Measurements from ENCODE around the gene NRARP.

Gene NRARP

GRCh38 chr9:137319011-137319738, 17.1 kb upstream of the NRARP start:
- Histone ChIP-seq H3K4me1 (peaks cover 63 to 77% (median 75%) of the 10 kb centered on the region in 10 experiments), H3K9me3 (replicated peaks in 1 of 11) (peaks cover 0 to 20% (median 13%) of the 10 kb centered on the region in 11 experiments; a peak in 16 of 22 replicates), H4K20me1 (no peaks in the 10 kb centered on the region), H3K27me3 (peaks cover 0 to 8% (median 0%) of the 10 kb centered on the region in 11 experiments; a peak in 4 of 22 replicates), H3K4me3 (no peak overlapping the region), H3K4me2 (peak overlapping the region; percentile 81 to 99 (median 95)), H3K9ac (peak overlapping the region in 9 of 11 experiments; percentile 14 to 85 (median 43); a peak in 11 of 22 replicates), H3K27ac (peak overlapping the region in 8 of 11 experiments; percentile 31 to 96 (median 85); a peak in 11 of 22 replicates), H3K36me3 (peaks cover 0 to 7% (median 0%) of the 10 kb centered on the region in 11 experiments; a peak in 3 of 22 replicates)
- TF ChIP-seq Cebpa-rat (IDR thresholded peaks at IDR 0.05) = no peak

GRCh38 chr9:137318602-137319001, 16.5 kb upstream of the NRARP start:
- H3K4me1 ChIP-seq = peaks cover 63 to 83% (median 81%) of the 10 kb centered on the region in 10 experiments

GRCh38 chr9:137317718-137318511, 15.8 kb upstream of the NRARP start:
- Histone ChIP-seq H3K4me1 (peaks cover 63 to 89% (median 87%) of the 10 kb centered on the region in 10 experiments), H4K20me1 (no peaks in the 10 kb centered on the region; a peak in 2 of 22 replicates), H3K27me3 (peaks cover 0 to 8% (median 0%) of the 10 kb centered on the region in 11 experiments; a peak in 4 of 22 replicates), H3K27ac (peak overlapping the region in 6 of 11 experiments; percentile 29 to 96 (median 71); a peak in 7 of 22 replicates), H3K9ac (peak overlapping the region in 5 of 11 experiments; percentile 14 to 85 (median 78); a peak in 9 of 22 replicates), H3K36me3 (no peaks in the 10 kb centered on the region), H3K9me3 (replicated peaks in 1 of 11) (peaks cover 0 to 11% (median 6%) of the 10 kb centered on the region in 11 experiments; a peak in 14 of 22 replicates), H3K4me2 (peak overlapping the region; percentile 81 to 99 (median 95)), H3K4me3 (no peak overlapping the region)
- TF ChIP-seq Cebpa-rat (IDR thresholded peaks at IDR 0.05) = no peak

More at GRCh38 chr9:137318602-137319001, 16.5 kb upstream of the NRARP start:
- Histone ChIP-seq H3K36me3 (peaks cover 0 to 2% (median 0%) of the 10 kb centered on the region in 11 experiments; a peak in 2 of 22 replicates), H4K20me1 (no peaks in the 10 kb centered on the region; a peak in 1 of 22 replicates), H3K27ac (peak overlapping the region in 8 of 11 experiments; percentile 28 to 96 (median 54); a peak in 11 of 22 replicates), H3K4me2 (peak overlapping the region; percentile 81 to 99 (median 95)), H3K9ac (peak overlapping the region in 10 of 11 experiments; percentile 14 to 85 (median 40); a peak in 11 of 22 replicates), H3K9me3 (replicated peaks in 1 of 11) (peaks cover 0 to 14% (median 9%) of the 10 kb centered on the region in 11 experiments; a peak in 16 of 22 replicates), H3K4me3 (no peak overlapping the region), H3K27me3 (peaks cover 0 to 8% (median 0%) of the 10 kb centered on the region in 11 experiments; a peak in 4 of 22 replicates)
- TF ChIP-seq Cebpa-rat (IDR thresholded peaks at IDR 0.05) = no peak

GRCh38 chr9:137317021-137317717, 15.1 kb upstream of the NRARP start:
- Histone ChIP-seq H4K20me1 (no peaks in the 10 kb centered on the region; a peak in 2 of 22 replicates), H3K4me3 (peak overlapping the region in 4 of 10 experiments; percentile 48 to 70 (median 56); a peak in 4 of 20 replicates), H3K27me3 (peaks cover 0 to 8% (median 0%) of the 10 kb centered on the region in 11 experiments; a peak in 4 of 22 replicates), H3K9me3 (replicated peaks in 1 of 11) (peaks cover 0 to 6% (median 2%) of the 10 kb centered on the region in 11 experiments; a peak in 14 of 22 replicates), H3K4me1 (peaks cover 63 to 95% (median 88%) of the 10 kb centered on the region in 10 experiments), H3K27ac (peak overlapping the region in 9 of 11 experiments; percentile 58 to 96 (median 82); a peak in 11 of 22 replicates), H3K36me3 (no peaks in the 10 kb centered on the region), H3K4me2 (peak overlapping the region; percentile 81 to 99 (median 96); a peak in 21 of 22 replicates), H3K9ac (peak overlapping the region in 9 of 11 experiments; percentile 71 to 85 (median 79); a peak in 14 of 22 replicates)
- no peak for TF ChIP-seq Cebpa-rat (IDR thresholded peaks at IDR 0.05)

- Histone ChIP-seq H3K4me1 (peaks cover 65 to 92% (median 84%) of the 10 kb centered on the region in 10 experiments), H3K4me3 (peak overlapping the region; percentile 42 to 70 (median 54)), H3K27me3 (peaks cover 0 to 8% (median 0%) of the 10 kb centered on the region in 11 experiments; a peak in 4 of 22 replicates), H3K27ac (peak overlapping the region in 10 of 11 experiments; percentile 44 to 96 (median 81); a peak in 19 of 22 replicates), H3K36me3 (no peaks in the 10 kb centered on the region), H3K9ac (peak overlapping the region; percentile 71 to 85 (median 78); a peak in 21 of 22 replicates), H4K20me1 (no peaks in the 10 kb centered on the region; a peak in 2 of 22 replicates), H3K9me3 (replicated peaks in 1 of 11) (no peaks in the 10 kb centered on the region), H3K4me2 (peak overlapping the region; percentile 81 to 99 (median 96))
- no peak for TF ChIP-seq Cebpa-rat (IDR thresholded peaks at IDR 0.05)
Observed at GRCh38 chr9:137316012-137316981, 14.2 kb upstream of the NRARP start.

GRCh38 chr9:137315581-137316011, 13.5 kb upstream of the NRARP start:
- Histone ChIP-seq H3K27me3 (peaks cover 0 to 8% (median 0%) of the 10 kb centered on the region in 11 experiments; a peak in 4 of 22 replicates), H3K9ac (peak overlapping the region in 7 of 11 experiments; percentile 44 to 85 (median 62); a peak in 13 of 22 replicates), H3K4me2 (peak overlapping the region; percentile 52 to 99 (median 72))

More at GRCh38 chr9:137315581-137316011, 13.5 kb upstream of the NRARP start:
- Histone ChIP-seq H3K4me3 (peak overlapping the region in 2 of 10 experiments; percentile 19 to 40; a peak in 2 of 20 replicates), H3K4me1 (peaks cover 65 to 92% (median 84%) of the 10 kb centered on the region in 10 experiments), H3K36me3 (no peaks in the 10 kb centered on the region), H4K20me1 (peaks cover 0 to 7% (median 0%) of the 10 kb centered on the region in 11 experiments; a peak in 2 of 22 replicates), H3K9me3 (replicated peaks in 1 of 11) (no peaks in the 10 kb centered on the region), H3K27ac (peak overlapping the region in 8 of 11 experiments; percentile 14 to 90 (median 48); a peak in 11 of 22 replicates)
- TF ChIP-seq Cebpa-rat (IDR thresholded peaks at IDR 0.05) = no peak
